PC-9 (cell line): ENCODE results near the gene LSM3.

Experiments
- EZH2 ChIP-seq: fragments of 200-600 bp; sonication (generic); IDR thresholded peaks from 2 replicates; pipeline ENCODE4 v1.8.0; 2017; ENCODE audit warnings: antibody characterized with exemption, low read depth
- TF ChIP-seq, protein P1 (sequence below): fragments of 200-600 bp; sonication (generic); conservative IDR thresholded peaks from 2 replicates; pipeline ENCODE4 v1.6.1; 2017; ENCODE audit warnings: mixed run types, antibody characterized with exemption, mild to moderate bottlenecking, moderate library complexity

GRCh38 chr3:14179795-14180194, 1.2 kb downstream of the LSM3 start:
- TF ChIP-seq, protein P1, sequence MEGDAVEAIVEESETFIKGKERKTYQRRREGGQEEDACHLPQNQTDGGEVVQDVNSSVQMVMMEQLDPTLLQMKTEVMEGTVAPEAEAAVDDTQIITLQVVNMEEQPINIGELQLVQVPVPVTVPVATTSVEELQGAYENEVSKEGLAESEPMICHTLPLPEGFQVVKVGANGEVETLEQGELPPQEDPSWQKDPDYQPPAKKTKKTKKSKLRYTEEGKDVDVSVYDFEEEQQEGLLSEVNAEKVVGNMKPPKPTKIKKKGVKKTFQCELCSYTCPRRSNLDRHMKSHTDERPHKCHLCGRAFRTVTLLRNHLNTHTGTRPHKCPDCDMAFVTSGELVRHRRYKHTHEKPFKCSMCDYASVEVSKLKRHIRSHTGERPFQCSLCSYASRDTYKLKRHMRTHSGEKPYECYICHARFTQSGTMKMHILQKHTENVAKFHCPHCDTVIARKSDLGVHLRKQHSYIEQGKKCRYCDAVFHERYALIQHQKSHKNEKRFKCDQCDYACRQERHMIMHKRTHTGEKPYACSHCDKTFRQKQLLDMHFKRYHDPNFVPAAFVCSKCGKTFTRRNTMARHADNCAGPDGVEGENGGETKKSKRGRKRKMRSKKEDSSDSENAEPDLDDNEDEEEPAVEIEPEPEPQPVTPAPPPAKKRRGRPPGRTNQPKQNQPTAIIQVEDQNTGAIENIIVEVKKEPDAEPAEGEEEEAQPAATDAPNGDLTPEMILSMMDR: no peak
- no peak for TF ChIP-seq EZH2
